ENCODE data around the gene BCAS1.
"Not testable (repeated sequence)": the region's sequence is repeated elsewhere in the genome, so short reads cannot be mapped to it uniquely, and the experiment has no call there.

BCAS1 gene

DNA sequence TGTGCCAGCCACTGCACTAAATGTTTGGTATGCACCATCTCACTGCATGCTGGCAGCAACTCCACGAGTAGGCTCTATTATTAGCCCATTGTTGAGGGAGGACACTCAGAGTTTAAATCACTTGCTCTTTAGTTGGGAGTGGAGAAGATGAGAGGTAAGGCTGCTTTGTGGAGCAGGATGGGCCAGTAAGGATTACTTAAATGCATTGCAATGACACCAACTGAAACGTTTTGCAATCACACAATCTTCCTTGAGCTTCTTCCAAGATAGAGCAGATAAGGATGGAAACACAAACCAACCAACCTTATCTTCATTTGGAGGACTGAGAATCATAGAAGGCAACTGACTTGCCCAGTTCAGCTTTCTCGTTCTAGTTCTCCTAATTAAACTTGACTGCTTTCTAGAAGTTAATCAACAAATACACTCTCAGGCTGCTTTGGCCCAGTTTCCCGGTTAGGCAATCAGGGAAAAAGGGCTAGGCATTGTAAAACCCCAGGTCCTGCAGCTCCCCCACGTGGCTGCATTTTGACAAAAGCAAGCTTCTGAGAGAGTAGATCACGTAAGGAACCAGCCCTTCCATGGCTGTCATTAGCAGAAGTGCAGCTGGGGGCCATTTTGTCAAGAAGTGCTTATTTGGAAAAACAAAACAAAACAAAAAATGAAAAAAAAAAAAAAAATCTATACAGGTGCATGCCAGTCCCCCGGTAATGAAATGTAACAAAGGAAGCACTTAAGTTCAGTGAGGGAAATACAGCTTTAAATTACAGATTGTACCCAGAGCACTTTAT, 130.6 kb downstream of the BCAS1 start:
- peak; percentile 83 for DNase-seq

DNA sequence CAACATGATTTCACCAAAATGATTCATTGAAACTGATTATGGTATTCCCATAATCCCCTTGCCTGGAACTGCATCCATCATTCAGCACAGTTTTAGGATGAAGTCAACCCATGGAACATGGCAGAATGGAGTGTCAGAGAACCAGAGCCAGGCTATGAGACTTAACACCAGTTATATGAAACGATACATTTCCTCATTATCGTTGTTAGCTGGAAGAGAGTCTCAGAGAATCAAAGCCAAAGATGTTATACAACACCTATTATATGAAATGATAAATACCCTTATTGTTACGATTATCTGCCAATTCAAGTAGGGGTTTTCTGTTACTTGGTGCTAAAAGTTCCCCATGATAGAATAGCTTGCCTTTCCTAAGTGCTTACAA, 131.2 kb downstream of the BCAS1 start:
- DNase-seq, result no peak

DNA sequence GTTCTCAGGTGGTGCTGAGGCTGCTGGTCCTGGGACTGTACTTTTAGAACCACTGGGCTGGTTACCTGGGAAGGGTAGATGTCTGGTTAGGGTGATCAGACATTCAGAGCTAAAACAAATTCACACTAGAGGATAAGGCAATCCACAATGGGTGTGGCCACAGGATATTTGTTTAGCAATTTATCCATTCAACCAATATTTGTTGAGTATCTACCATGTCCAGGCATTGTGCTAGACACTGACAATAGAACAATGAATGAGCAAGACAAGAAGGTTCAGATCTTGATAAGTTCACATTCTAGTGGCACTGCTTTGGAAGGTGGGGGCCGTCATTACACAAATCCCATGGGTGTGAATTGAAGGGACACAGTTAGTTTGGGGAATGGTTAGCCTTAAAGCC, 131.7 kb downstream of the BCAS1 start:
- DNase-seq, result no peak

DNA sequence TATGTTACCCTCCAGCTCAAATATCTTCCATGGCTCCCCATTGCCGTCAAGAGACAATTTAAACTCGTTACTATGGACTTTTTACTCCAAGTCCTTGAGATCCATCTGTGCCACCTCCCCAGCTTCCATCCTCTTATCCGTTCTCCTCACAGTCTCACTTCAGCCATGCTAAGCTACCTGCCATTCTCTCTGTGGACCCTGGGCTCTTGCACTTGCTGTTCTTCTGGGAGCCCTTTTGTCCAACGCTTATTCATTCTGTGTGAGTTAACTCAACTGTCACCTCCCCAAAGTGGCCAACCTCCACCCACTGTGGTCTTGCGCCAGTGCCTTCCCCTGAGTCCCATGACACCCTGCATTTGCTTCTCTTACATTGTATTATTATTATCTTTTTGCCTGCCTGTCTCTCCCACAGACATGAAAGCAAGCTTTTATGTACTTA, 132.4 kb downstream of the BCAS1 start:
- no peak for DNase-seq

DNA sequence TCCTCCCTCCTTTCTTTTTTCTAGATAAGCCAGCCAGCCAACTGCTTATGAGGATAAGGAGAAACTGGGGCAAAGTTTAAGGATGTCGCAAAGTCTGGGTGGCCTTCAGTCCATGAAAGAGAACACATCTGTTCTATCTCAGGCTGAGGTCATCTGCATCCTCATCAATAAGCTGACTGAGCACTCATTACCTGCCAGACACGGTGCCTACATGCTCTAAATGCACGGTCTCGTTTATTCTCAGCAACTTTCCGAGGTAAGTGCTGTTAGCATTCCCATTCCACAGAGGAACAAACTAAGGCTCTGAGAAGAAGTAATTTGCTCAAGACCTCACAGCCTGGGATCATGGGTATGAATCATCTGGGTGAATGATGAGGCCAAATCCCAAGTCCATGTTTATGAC, 133.1 kb downstream of the BCAS1 start:
- no peak for DNase-seq

DNA sequence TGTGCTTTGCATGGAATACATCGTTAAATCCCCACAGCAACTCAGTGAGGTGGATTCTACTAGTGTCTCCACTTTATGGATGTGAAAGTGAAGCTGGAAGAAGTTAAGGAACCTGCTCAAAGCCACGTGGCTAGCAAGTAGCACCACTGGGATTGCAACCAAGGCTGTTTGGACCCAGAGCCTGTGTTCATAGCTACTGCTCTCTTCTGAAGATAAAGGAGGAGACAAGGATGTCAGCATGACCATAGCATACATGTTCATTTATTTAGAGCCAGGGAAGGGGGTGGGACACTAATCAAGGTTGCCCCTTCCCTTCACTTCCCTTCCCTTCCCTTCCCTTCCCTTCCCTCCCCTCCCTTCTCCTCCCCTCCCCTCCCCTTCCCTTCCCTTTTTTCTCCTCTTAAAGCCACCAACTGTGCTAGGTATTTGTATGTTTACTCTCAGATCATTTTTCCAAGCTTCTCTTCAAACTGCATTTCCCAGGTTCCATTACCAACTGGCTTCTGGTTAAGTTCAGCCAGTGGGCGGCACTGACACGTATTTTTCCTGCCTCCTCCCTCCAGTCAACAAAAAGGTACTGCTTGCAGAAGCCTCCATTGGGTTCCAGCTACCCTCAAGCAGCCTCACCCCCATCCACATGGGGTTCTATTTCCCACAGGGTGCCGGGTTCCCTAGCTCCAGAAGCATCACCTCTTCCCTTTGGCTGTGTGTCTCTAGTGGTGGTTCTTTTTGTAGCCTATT, 134.9 kb downstream of the BCAS1 start:
- DNase-seq, result peak; percentile 22

DNA sequence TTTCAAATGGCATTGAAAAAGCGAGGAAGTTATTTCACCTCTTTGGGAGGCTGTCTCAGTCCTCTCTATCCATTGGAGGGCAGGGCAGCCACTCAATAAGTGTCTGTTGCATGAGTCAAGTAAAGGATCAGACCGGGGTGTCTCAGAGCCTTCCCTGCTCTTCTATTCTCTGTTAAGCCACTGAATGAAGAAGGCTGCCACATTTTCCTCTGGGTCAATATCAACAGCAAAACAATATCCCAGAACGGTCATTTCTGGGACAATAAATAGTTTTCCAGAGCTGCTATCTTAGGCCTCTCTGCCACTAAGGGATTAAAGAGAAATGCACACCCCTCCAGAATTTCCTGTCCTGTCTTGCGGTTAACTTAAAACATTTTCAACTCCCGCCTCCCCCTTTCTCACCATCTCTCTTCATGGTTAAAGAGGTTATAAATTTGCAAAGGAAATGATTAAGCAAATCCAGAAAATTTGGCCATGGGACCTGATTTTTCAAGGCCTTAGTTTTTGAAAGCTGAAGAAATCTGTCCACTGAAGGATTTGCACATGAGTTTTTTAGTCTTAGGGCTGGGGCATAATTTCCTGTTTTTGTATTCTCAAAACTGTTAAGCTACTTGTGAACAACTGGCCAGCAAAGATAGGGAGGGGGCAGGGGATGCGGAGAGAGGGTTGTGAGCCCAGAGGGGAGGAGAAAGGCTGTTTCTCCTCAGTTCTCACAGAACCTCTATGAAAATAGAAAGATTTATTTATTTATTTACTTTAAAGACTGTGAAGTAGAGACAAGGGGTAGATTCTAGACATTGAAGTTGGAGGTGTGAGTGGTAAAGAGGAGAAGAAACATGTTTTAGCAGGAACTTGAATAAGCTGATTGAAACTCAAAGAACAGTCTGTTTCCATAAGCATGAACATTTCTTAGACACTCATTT, 135.7 kb downstream of the BCAS1 start:
- peak; percentile 45 for DNase-seq

DNA sequence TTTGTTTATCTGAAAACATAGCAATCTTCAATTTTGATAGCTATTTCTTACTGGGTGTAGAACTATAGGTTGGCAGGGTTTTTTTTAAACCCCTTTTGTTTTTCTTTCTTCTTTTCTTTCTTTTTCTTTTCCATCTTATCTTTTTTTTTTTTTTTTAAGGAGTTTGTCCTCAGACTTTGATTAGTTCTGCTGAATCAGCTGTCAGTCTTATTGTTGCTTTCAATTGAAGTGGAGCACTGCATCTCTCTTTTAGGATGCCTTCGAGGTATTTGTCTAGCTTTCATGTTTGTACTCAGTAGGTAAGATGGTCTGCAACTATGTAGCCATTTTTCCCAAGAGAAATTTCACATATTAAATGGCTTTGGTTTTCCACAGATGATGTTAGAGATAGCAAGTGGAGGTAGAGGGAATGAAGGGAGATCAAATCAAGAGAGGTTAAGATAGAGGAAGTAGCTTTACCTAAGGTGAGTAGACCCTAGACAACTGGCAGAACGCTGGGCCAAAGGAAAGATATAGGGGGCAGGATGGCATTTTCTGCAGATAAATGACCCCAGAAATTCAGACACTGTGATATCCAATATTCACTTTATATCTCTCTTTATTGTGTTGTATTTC, 137.1 kb downstream of the BCAS1 start:
- DNase-seq, result no peak

DNA sequence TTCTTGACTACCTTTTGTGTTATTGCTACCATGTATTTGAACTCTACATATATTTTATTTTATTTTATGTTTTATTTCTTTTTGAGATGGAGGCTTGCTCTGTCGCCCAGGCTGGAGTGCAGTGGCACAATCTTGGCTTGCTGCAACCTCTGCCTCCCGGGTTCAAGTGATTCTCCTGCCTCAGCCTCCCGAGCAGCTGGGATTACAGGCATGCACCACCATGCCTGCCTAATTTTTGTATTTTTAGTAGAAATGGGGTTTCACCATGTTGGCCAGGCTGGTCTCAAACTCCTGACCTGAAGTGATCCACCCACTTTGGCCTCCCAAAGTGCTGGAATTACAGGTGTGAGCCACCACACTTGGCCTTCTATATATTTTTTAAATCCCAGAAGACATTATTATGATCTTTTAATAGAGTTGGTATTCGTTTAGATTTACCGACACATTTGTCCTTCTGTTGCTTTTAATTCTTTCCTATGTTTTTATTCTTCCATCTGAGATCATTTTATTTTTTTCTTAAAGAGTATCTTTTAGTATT, 137.7 kb downstream of the BCAS1 start:
- not testable (repeated sequence) for DNase-seq

DNA sequence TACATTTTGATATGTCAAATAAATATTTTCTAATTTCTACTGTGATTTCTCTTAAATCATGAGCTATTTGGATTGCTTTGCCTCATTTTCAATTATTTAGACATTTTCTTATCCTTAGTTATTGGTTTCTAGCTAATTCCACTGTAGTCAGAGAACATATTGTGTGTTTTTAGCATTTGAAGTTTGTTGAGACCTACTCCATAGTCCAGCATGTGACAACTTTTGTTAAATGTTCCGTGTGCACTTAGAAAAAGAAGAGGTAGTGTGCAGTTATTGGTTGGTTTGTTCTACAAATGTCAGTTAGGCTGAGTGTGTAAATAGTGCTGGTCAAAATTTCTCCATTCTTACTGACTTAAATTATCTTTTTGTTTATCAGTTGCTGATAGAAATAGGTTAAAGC, 138.8 kb downstream of the BCAS1 start:
- no peak for DNase-seq

DNA sequence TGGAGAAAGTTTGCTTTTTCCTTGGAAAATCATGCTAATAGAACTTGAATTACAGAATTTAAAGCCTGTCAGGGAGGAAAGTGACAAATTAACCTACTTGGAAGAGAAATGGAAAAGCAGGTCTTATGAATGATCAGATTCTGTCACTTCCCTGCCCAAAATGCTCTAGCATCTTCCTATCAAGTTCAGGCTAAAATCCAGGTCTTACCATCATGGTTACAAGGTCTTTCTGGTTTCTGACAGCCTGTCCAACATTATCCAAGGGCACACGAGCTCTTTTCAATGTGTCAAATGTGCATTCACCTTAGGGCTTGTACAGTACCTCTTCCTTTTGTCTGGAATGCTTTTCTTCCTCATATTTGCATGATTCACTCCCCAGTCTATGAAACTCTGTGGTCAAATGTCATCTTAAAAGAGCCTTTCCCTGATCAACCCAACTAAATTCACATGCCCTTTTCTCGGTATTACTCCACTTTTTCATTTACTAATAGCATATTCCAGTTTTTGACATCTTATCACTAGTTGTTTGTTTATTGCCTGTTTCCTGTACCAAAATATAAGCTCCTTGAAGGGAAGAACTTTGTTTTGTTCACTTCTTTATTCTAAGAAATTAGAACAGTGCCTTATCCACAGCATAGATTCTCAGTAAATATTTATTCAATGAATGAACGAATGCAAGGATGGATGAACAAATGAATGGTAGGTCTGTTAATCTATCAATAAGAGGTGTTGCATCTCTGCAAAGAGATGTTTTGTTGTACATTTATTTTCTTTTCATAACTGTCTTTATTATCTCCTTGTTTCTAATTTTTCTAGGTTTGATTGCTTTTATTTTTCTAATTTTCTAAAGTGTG, 139.5 kb downstream of the BCAS1 start:
- no peak for DNase-seq

DNA sequence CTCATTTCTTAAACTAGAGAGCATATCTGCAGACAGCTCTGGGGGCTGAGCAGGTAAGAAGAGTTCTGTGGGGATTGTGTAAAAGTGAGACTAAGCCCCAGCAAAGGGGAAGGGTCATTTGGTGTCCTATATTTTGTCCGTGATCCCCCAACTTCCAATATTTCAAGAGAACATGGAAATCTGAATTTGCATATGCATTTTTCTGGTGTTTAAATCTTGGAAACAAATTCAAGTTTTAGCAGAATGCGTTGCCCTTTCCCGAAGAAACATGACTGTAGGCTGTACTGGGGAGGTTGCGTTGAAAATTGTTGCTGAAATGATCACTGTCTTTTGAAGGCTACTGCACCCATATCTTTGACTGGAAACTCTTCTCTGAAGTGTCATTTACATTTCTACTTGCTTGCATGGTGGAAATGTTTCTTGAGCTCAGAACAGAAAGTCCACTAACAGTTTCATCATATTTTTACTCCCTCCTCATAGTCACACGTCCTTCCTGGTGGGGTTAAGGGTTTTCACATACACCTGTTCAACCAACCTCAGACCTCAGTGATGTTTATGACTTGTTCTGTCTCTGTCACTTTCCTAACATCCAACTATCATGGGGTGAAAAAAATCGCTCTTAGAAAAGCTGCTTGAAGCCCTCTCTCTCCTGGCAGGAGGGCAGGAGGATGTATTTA, 140.3 kb downstream of the BCAS1 start:
- DNase-seq, result no peak

DNA sequence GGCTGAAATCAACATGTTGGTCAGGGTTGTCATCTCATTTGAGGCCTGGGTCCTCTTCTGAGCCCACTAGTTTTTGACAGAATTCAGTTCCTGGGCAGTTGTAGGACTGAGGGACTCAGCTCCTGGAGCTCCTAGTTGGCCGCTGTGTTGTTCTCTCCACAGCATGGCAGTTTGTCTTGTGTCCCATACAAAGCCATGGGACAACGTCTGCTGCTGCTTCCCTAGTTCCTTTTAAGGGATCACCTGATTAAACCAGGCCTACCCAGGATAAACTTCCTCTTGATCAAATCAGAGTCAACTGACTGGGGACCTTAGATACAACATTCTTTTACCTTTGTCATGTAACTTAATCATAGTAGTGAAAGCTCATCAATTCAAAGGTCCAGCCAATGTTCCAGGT, 141.0 kb downstream of the BCAS1 start:
- no peak for DNase-seq

DNA sequence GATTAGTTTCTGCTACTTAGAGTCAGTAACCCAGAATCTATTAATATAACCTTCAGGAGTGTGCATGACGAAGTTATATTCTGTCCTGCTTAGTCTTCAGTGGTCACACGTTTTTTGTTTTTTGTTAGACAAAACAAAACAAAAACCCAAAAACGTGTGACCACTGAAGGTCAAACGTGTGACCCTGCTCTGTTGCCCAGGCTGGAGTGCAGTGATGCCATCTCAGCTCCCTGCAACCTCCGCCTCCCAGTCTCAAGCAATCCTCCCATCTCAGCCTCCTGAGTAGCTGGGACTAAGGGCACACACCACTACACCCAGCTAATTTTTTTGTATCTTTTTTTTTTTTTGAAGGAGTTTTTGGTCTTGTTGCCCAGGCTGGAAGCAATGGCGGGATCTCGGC, 142.4 kb downstream of the BCAS1 start:
- no peak for DNase-seq

DNA sequence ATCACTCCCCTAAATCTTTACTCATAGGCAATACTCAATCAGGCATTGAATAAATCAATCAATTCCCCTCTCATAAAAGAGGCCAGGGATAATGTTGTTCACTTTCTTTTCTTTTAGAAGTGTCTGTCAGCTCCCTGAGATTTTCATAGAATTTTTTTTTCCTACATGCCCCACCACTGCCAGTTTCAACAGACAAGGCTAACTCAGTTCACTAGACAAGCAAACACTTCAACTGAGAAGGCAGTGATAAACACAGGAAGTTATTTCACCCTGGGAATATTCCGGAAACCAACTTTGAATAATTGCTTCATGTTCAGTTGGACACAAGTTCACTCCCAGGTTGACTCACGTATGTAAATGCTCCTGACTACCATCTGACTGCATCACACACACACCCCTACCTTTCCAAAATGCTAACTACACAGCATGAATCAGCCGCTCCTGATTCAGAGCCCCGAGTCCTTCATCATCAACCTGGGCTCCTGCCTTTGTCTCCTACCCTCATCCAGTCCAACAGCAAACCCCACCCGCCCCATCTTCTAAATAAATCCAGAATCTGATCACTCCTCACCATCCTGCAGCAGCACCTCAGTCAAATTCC, 143.9 kb downstream of the BCAS1 start:
- DNase-seq, result peak; percentile 20

DNA sequence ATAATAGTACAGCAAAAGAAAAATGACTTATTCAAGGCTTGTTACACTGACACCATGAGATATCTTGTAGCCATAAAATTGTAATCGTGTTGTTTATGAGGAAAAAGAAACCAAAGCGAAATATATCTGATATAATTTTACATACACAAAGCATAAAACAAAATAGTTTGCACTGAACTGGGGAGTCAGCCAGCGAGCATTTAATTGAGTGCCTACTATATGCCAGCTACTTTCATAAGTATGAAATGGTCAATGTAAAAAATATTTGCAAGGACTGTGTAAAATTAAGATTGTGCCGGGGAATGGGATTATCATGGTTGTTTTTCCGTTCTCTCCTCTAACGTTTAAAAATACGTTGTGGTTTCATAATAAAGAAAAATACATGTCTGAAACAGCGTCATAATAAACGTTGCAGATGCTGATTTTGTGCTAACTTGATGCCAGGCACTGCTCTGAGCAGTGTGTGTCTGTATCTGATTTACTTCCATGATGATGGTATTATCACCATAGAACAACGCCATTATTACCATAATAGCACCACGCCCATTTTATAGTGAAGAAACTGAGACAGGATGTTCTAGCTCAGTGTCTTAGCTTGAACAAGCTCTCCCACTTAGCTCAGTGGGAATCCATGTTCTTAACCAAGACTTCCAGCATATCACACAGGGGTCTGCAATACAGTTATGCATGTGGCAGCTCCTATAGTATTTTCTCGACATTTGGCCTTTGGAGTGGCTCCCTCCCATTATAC, 144.6 kb downstream of the BCAS1 start:
- no peak for DNase-seq

DNA sequence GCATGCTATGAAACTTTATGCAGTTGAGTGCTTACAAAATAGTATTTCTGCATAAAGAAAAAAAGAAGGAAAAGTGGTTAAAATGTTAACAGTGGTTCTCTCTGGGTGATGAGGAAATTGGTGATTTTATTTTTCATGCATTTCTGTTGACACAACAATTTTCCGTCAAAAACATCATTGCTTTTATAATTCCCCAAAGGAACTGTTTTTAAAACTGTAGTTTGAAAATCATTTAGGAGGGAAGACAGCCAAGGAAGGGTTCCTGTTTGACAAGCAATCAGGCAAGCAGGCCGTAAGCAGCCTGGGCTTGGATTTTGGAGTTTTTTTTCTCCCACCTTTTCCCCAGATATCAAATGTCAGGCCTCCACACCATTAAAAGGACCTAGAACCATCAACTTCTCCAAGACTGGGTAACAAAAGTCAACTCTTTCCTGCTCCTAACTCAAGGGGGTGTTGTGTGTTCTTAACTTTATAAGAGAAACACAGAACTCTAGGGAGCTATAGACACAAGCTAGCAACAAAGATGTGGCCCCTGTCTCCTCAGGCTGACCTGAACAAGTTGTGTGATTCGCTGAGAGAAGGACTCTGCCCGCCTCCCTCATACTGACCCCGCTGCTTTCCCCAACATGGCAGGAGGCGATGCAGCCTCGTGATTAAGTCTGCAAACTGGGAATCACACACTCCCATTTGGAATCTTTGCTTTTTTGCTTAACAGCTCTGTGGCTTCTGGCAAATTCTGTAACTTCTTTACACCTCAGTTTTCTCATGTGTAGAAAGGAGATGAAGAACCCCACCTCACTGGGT, 146.6 kb downstream of the BCAS1 start:
- DNase-seq, result no peak

DNA sequence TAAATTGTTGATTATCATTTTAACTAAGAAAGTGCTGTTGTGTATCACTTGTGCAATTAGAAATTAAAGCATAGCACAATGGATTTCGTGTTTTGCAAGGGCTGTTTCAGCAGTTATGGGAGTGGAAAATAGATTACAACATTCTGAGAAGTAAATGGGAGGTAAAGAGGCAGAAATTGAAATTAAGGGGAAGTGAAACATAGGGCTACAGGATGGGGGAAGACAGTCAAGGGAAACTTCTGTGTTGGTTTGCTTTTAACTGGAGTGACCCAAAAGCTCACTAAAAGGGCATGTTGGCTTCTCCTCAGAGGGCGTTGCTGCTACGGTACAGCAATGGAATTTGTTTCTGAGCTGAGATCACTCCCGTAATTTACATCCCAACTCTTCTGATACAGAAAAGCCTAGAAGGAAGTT, 147.5 kb downstream of the BCAS1 start:
- no peak for DNase-seq

DNA sequence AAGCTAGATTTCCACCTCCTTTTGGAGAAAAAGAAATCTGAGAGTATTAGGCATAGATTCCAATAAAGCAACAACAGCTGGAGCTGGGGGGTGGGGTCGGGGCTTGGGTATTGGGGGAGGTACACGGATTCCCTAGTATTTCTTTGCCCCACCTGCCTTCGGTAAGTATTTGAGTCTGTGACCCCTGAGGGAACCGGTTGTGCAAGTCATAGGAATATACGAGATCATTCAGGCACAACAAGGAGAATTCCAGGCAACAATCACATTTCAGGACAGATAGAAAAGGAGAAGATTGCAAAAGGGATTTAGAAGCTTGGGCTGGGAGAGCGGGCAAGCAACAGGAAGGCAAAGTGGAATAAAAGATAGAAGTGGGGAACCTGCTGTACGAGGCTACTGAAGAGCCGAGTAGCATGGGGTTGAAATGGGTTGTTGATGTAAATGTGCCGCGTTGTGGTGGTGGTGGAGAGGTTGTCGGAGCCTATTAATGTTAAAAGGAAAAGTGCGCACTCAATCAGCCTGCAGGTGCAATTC, 148.9 kb downstream of the BCAS1 start:
- DNase-seq, result peak; percentile 19
